ENCODE results near the gene PANK4.

Gene PANK4

DNA sequence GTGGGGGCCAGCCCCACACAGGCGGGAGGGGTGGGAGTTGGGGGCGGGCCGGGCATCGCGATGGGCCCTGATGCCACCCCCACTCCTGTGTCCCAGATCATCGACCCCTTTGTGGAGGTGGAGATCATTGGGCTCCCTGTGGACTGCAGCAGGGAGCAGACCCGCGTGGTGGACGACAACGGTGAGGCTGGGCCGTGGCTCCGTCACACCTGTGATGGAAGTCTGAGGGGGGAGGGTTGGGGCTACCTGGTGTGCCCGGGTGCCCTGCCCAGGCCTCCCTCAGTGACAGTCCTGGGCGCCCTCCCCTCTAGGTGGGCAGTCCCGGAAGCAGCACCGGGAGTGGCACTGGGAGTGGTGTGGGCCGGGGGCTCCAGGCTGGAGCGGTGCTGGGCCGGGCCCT is 27.7 kb downstream of the PANK4 start:
- Histone ChIP-seq H3K36me3 (ENCODE audit: control insufficient read depth in 1 of 2, insufficient read depth in 2 of 2, low read length in 2 of 2) (no peaks in the 10 kb centered on the region), H3K27me3 (ENCODE audit: low read depth, low read length) (no peaks in the 10 kb centered on the region), H3K4me3 (ENCODE audit: low read depth in 1 of 2, low read length in 2 of 2) (no peak overlapping the region)

DNA sequence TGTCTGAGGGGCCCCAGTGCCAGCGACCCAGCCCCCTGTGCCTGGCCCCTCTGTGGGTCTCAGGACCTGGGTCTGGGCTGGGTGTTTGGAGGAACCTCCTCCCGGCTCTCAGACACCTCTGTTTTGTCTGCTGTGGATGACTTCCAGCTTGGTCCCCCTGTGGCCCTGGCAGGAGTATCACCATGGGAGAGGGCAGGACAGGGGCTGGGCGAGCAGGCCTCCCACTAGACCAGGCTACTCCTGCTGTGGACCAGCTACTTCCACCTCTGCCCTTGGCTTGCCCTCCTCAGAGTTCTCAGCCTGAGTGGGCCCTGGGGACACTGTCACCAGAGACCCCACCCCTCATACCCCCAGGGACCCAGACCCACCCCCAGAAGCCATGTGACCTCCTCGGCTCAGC is 28.5 kb downstream of the PANK4 start:
- H3K4me1 ChIP-seq (ENCODE audit: control insufficient read depth in 1 of 2, insufficient read depth in 2 of 2, low read length in 2 of 2): no peaks in the 10 kb centered on the region
- no peak overlapping the region for H3K27ac ChIP-seq (ENCODE audit: low read length)
- H3K4me3 ChIP-seq (ENCODE audit: low read depth in 1 of 2, low read length in 2 of 2): no peak overlapping the region
- no peaks in the 10 kb centered on the region for H3K36me3 ChIP-seq (ENCODE audit: control insufficient read depth in 1 of 2, insufficient read depth in 2 of 2, low read length in 2 of 2)
- no peaks in the 10 kb centered on the region for H3K9me3 ChIP-seq (ENCODE audit: control insufficient read depth in 1 of 2, low read length in 2 of 2)
- no peaks in the 10 kb centered on the region for H3K27me3 ChIP-seq (ENCODE audit: low read depth, low read length)

More for the DNA sequence above, 27.7 kb downstream of the PANK4 start:
- Histone ChIP-seq H3K9me3 (ENCODE audit: control insufficient read depth in 1 of 2, low read length in 2 of 2) (no peaks in the 10 kb centered on the region), H3K4me1 (ENCODE audit: control insufficient read depth in 1 of 2, insufficient read depth in 2 of 2, low read length in 2 of 2) (no peaks in the 10 kb centered on the region), H3K27ac (ENCODE audit: low read length) (no peak overlapping the region)

DNA sequence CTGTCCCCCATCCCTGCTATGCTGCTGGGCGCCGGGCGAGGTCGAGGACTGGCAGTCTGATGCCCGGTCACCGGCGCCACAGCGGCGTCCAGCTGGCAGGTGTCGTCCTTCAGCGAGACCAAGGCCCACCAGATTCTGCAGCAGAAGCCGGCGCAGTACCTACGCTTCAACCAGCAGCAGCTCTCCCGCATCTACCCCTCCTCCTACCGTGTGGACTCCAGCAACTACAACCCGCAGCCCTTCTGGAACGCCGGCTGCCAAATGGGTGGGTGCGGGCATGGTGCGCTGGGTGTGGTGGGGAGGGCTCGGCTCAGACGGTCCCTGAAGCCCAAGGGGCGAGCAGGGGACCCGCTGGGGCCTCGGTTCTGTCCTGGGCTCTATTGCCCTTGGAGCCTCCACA is 29.6 kb downstream of the PANK4 start:
- Histone ChIP-seq H3K36me3 (ENCODE audit: control insufficient read depth in 1 of 2, insufficient read depth in 2 of 2, low read length in 2 of 2) (no peaks in the 10 kb centered on the region), H3K4me1 (ENCODE audit: control insufficient read depth in 1 of 2, insufficient read depth in 2 of 2, low read length in 2 of 2) (no peaks in the 10 kb centered on the region), H3K27me3 (ENCODE audit: low read depth, low read length) (no peaks in the 10 kb centered on the region), H3K9me3 (ENCODE audit: control insufficient read depth in 1 of 2, low read length in 2 of 2) (no peaks in the 10 kb centered on the region), H3K27ac (ENCODE audit: low read length) (no peak overlapping the region), H3K4me3 (ENCODE audit: low read depth in 1 of 2, low read length in 2 of 2) (no peak overlapping the region)

- no peaks in the 10 kb centered on the region for H3K27me3 ChIP-seq (ENCODE audit: low read depth, low read length)
- H3K27ac ChIP-seq (ENCODE audit: low read length): no peak overlapping the region
- H3K9me3 ChIP-seq (ENCODE audit: control insufficient read depth in 1 of 2, low read length in 2 of 2): no peaks in the 10 kb centered on the region
- H3K4me1 ChIP-seq (ENCODE audit: control insufficient read depth in 1 of 2, insufficient read depth in 2 of 2, low read length in 2 of 2): no peaks in the 10 kb centered on the region
- H3K4me3 ChIP-seq (ENCODE audit: low read depth in 1 of 2, low read length in 2 of 2): no peak overlapping the region
- H3K36me3 ChIP-seq (ENCODE audit: control insufficient read depth in 1 of 2, insufficient read depth in 2 of 2, low read length in 2 of 2): no peaks in the 10 kb centered on the region
Observed at GRCh38 chr1:2496087-2496622, 30.2 kb downstream of the PANK4 start.

DNA sequence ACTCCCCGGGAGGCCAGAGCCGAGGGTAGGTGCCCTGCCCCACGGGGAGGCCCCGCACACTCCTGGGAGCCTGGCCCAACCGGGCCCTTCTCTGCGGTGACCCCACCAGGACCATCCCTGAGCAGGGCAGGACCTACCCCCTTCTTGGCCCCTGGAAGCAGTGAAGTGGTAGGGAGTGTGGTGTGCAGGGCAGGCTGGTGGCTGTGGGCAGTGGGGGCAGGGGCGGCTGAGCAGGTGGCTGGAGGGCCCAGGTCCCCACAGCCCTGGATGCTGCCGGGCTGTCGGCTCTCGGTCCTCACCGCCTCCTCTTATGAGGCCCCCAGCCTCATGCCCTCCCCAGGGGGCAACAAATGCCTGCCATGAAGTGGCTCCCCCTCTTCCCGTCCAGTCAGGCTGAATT is 30.9 kb downstream of the PANK4 start:
- Histone ChIP-seq H3K27me3 (ENCODE audit: low read depth, low read length) (no peaks in the 10 kb centered on the region), H3K9me3 (ENCODE audit: control insufficient read depth in 1 of 2, low read length in 2 of 2) (no peaks in the 10 kb centered on the region), H3K4me1 (ENCODE audit: control insufficient read depth in 1 of 2, insufficient read depth in 2 of 2, low read length in 2 of 2) (no peaks in the 10 kb centered on the region), H3K4me3 (ENCODE audit: low read depth in 1 of 2, low read length in 2 of 2) (no peak overlapping the region), H3K36me3 (ENCODE audit: control insufficient read depth in 1 of 2, insufficient read depth in 2 of 2, low read length in 2 of 2) (no peaks in the 10 kb centered on the region), H3K27ac (ENCODE audit: low read length) (no peak overlapping the region)

- H3K9me3 ChIP-seq (ENCODE audit: control insufficient read depth in 1 of 2, low read length in 2 of 2): no peaks in the 10 kb centered on the region
- no peak overlapping the region for H3K4me3 ChIP-seq (ENCODE audit: low read depth in 1 of 2, low read length in 2 of 2)
- no peaks in the 10 kb centered on the region for H3K4me1 ChIP-seq (ENCODE audit: control insufficient read depth in 1 of 2, insufficient read depth in 2 of 2, low read length in 2 of 2)
- H3K36me3 ChIP-seq (ENCODE audit: control insufficient read depth in 1 of 2, insufficient read depth in 2 of 2, low read length in 2 of 2): no peaks in the 10 kb centered on the region
- no peak overlapping the region for H3K27ac ChIP-seq (ENCODE audit: low read length)
- no peaks in the 10 kb centered on the region for H3K27me3 ChIP-seq (ENCODE audit: low read depth, low read length)
Observed at GRCh38 chr1:2495026-2495425, 31.4 kb downstream of the PANK4 start.

DNA sequence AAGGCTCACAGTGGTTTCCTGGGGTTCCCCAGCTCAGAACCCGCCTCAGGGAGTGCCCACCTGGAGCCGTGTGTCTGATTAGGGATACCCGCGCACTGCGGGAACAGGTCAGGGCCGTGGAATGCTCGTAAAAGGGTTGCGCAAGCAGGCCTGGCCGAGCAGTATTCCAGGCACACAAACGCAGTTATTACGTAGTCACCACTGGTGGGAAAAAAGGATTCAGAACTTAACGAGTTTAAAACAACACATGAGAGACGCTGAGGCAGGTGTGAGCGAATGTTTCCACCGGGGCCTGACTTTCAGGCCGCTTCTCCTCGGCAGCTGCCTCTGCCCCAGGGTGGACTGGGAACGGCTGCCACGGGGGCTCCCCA is 32.1 kb downstream of the PANK4 start:
- Histone ChIP-seq H3K9me3 (ENCODE audit: control insufficient read depth in 1 of 2, low read length in 2 of 2) (no peaks in the 10 kb centered on the region), H3K27me3 (ENCODE audit: low read depth, low read length) (no peaks in the 10 kb centered on the region), H3K4me3 (ENCODE audit: low read depth in 1 of 2, low read length in 2 of 2) (no peak overlapping the region), H3K36me3 (ENCODE audit: control insufficient read depth in 1 of 2, insufficient read depth in 2 of 2, low read length in 2 of 2) (no peaks in the 10 kb centered on the region), H3K27ac (ENCODE audit: low read length) (no peak overlapping the region), H3K4me1 (ENCODE audit: control insufficient read depth in 1 of 2, insufficient read depth in 2 of 2, low read length in 2 of 2) (no peaks in the 10 kb centered on the region)

- H3K36me3 ChIP-seq (ENCODE audit: control insufficient read depth in 1 of 2, insufficient read depth in 2 of 2, low read length in 2 of 2): no peaks in the 10 kb centered on the region
- no peaks in the 10 kb centered on the region for H3K27me3 ChIP-seq (ENCODE audit: low read depth, low read length)
- peaks cover 0 to 3% of the 10 kb centered on the region in 2 donors for H3K9me3 ChIP-seq (ENCODE audit: control insufficient read depth in 1 of 2, low read length in 2 of 2)
- H3K4me1 ChIP-seq (ENCODE audit: control insufficient read depth in 1 of 2, insufficient read depth in 2 of 2, low read length in 2 of 2): no peaks in the 10 kb centered on the region
- no peak overlapping the region for H3K27ac ChIP-seq (ENCODE audit: low read length)
- H3K4me3 ChIP-seq (ENCODE audit: low read depth in 1 of 2, low read length in 2 of 2): no peak overlapping the region
Observed at GRCh38 chr1:2493691-2494322, 32.6 kb downstream of the PANK4 start.

DNA sequence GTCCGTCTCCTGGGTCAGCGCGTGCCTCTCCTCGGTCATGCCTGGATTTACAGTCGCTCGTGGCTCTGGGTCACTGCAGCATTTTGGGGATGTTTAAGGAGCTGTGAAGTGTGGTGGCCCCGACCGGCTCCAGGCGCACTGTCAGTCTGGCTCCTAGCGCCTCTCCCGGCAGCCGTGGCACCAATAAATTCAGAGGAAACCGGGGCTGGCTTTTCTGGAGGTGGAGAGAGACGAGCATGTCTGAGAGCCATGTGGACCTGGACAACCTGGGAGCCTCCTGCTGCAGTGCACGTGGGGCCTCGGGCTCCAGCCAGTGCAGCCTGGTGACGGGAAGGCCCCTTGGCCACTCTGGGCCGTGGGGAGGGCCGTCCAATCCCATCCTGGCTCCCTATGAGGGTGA is 33.2 kb downstream of the PANK4 start:
- no peaks in the 10 kb centered on the region for H3K4me1 ChIP-seq (ENCODE audit: control insufficient read depth in 1 of 2, insufficient read depth in 2 of 2, low read length in 2 of 2)
- H3K36me3 ChIP-seq (ENCODE audit: control insufficient read depth in 1 of 2, insufficient read depth in 2 of 2, low read length in 2 of 2): no peaks in the 10 kb centered on the region
- H3K27ac ChIP-seq (ENCODE audit: low read length): no peak overlapping the region
- no peaks in the 10 kb centered on the region for H3K27me3 ChIP-seq (ENCODE audit: low read depth, low read length)
- H3K4me3 ChIP-seq (ENCODE audit: low read depth in 1 of 2, low read length in 2 of 2): no peak overlapping the region
- H3K9me3 ChIP-seq (ENCODE audit: control insufficient read depth in 1 of 2, low read length in 2 of 2): peaks cover 6% of the 10 kb centered on the region in 2 donors

- H3K27me3 ChIP-seq (ENCODE audit: low read depth, low read length): no peaks in the 10 kb centered on the region
- no peaks in the 10 kb centered on the region for H3K4me1 ChIP-seq (ENCODE audit: control insufficient read depth in 1 of 2, insufficient read depth in 2 of 2, low read length in 2 of 2)
- H3K9me3 ChIP-seq (ENCODE audit: control insufficient read depth in 1 of 2, low read length in 2 of 2): peaks cover 6 to 8% of the 10 kb centered on the region in 2 donors
- H3K36me3 ChIP-seq (ENCODE audit: control insufficient read depth in 1 of 2, insufficient read depth in 2 of 2, low read length in 2 of 2): no peaks in the 10 kb centered on the region
- no peak overlapping the region for H3K27ac ChIP-seq (ENCODE audit: low read length)
- no peak overlapping the region for H3K4me3 ChIP-seq (ENCODE audit: low read depth in 1 of 2, low read length in 2 of 2)
Observed at GRCh38 chr1:2492091-2492490, 34.3 kb downstream of the PANK4 start.

GRCh38 chr1:2489615-2490014 is 36.8 kb downstream of the PANK4 start:
- Histone ChIP-seq H3K27ac (ENCODE audit: low read length) (no peak overlapping the region), H3K9me3 (ENCODE audit: control insufficient read depth in 1 of 2, low read length in 2 of 2) (peaks cover 6 to 8% of the 10 kb centered on the region in 2 donors), H3K36me3 (ENCODE audit: control insufficient read depth in 1 of 2, insufficient read depth in 2 of 2, low read length in 2 of 2) (no peaks in the 10 kb centered on the region), H3K4me1 (ENCODE audit: control insufficient read depth in 1 of 2, insufficient read depth in 2 of 2, low read length in 2 of 2) (no peaks in the 10 kb centered on the region), H3K4me3 (ENCODE audit: low read depth in 1 of 2, low read length in 2 of 2) (no peak overlapping the region), H3K27me3 (ENCODE audit: low read depth, low read length) (no peaks in the 10 kb centered on the region)

DNA sequence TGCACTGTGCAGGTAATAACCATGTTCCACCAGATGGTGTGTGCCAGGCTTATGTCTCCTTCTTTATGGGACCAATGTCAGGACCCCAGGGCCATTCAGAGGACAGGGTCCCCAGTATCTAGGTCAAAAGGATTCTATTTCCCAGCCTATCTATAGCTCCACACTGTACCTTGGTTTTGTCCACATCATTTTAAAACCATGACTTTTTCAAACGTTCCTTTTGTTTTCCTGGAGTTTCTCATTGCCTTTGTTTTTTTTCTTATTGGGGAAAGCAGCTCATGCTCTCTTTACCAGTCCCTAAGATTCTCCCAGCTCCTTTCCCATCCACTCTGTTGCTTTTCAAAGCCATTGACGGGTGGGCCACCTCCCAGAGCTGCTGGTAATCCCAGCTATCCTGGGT is 37.7 kb downstream of the PANK4 start:
- Histone ChIP-seq H3K9me3 (ENCODE audit: control insufficient read depth in 1 of 2, low read length in 2 of 2) (peaks cover 6 to 8% of the 10 kb centered on the region in 2 donors), H3K27me3 (ENCODE audit: low read depth, low read length) (no peaks in the 10 kb centered on the region), H3K27ac (ENCODE audit: low read length) (no peak overlapping the region), H3K4me1 (ENCODE audit: control insufficient read depth in 1 of 2, insufficient read depth in 2 of 2, low read length in 2 of 2) (no peaks in the 10 kb centered on the region), H3K36me3 (ENCODE audit: control insufficient read depth in 1 of 2, insufficient read depth in 2 of 2, low read length in 2 of 2) (no peaks in the 10 kb centered on the region), H3K4me3 (ENCODE audit: low read depth in 1 of 2, low read length in 2 of 2) (peak overlapping the region in 1 of 2 donors; percentile 16)

All from muscle layer of duodenum (tissue), 2 donors.